ENCODE data around the gene RANBP1.

RANBP1 gene

DNA sequence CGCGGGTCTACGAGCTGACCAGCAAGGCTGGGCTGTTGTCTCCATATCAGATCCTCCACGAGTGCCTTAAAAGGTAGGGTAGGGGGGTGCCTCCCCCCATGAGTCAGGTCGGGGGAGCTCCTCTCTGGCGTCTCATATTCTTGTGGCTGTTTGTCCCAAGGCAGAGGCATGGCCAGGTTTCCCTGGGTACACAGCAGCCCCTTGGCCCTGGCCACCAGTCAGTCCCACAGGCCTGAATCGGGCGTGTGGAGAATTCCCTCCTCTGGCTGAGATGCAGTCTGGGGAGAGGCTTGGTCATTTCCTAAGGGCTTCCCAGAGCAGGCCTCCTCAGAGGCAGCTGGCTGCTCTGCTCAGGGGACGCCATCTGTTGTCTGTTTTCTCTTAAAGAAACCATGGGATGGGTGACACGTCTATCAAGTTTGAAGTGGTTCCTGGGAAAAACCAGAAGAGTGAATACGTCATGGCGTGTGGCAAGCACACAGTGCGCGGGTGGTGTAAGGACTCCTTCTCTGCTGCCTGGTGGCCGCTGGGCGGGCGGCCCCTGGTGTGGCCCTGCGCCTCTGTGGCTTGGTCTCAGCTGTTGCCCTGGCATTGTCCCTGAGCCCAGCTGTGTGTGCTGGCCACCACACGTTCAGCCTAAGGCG, 9.6 kb upstream of the RANBP1 start:
- no peak for TF ChIP-seq CTCF (IDR thresholded peaks at IDR 0.05; ENCODE audit: insufficient read depth, low read length, missing control alignments)
- ChIA-PET CTCF (interaction anchor here (0.7 kb wide), 1 partner anchor 138 kb away, joined by 3 read pairs; no protein-coding TSS in a partner anchor), POLR2A (no interaction called here)
- DNase-seq (ENCODE audit: low read depth, low spot score): no peak
- H3K4me3 ChIP-seq (ENCODE audit: low read depth, low read length): no peak overlapping the region

DNA sequence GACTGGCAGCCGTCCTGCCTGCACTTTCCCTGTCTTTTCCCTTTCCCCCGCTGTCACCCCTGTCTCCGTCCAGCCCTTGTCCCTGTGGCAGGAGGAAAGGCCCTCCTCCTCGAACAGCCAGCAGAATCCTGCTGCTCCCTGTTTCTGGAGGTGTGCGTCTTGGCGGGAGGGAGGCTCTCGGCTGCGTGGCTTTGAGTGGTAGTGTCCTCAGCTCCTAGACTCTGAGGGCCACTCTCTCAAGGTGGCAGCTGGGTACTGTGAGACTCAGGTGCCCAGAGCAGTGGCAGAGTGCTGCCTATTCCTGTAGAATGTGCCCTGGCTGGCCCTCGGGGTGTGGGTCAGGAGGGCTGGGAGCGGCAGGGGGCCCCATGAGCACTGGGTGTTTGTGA, 9.1 kb upstream of the RANBP1 start:
- TF ChIP-seq CTCF (IDR thresholded peaks at IDR 0.05; ENCODE audit: insufficient read depth, low read length, missing control alignments): no peak
- ChIA-PET CTCF (interaction anchor here (0.7 kb wide), 1 partner anchor 138 kb away, joined by 3 read pairs; no protein-coding TSS in a partner anchor), POLR2A (no interaction called here)
- no peak for DNase-seq (ENCODE audit: low read depth, low spot score)
- H3K4me3 ChIP-seq (ENCODE audit: low read depth, low read length): no peak overlapping the region

GRCh38 chr22:20107471-20107901, 8.4 kb upstream of the RANBP1 start:
- no peak for DNase-seq (ENCODE audit: low read depth, low spot score)
- no peak overlapping the region for H3K4me3 ChIP-seq (ENCODE audit: low read depth, low read length)
- CTCF ChIA-PET: no interaction called here
- POLR2A ChIA-PET: no interaction called here
- TF ChIP-seq CTCF (IDR thresholded peaks at IDR 0.05; ENCODE audit: insufficient read depth, low read length, missing control alignments): no peak

GRCh38 chr22:20107951-20108756, 7.8 kb upstream of the RANBP1 start:
- DNase-seq (ENCODE audit: low read depth, low spot score): no peak
- no peak overlapping the region for H3K4me3 ChIP-seq (ENCODE audit: low read depth, low read length)
- CTCF ChIA-PET: interaction anchor here (1.1 kb wide), 1 partner anchor 12 kb away, joined by 3 read pairs; no protein-coding TSS in a partner anchor
- POLR2A ChIA-PET: no interaction called here
- no peak for TF ChIP-seq CTCF (IDR thresholded peaks at IDR 0.05; ENCODE audit: insufficient read depth, low read length, missing control alignments)

- TF ChIP-seq CTCF (IDR thresholded peaks at IDR 0.05; ENCODE audit: insufficient read depth, low read length, missing control alignments): no peak
- no peak overlapping the region for H3K4me3 ChIP-seq (ENCODE audit: low read depth, low read length)
- ChIA-PET CTCF (interaction anchor here (1.1 kb wide), 1 partner anchor 11 kb away, joined by 3 read pairs; no protein-coding TSS in a partner anchor), POLR2A (no interaction called here)
- DNase-seq (ENCODE audit: low read depth, low spot score): no peak
These were observed 7.1 kb upstream of the RANBP1 start for GRCh38 chr22:20108757-20109230.
